Measurements from ENCODE around the gene KMT5B. TPM values are rescaled to one million over a fixed set of nuclear protein-coding genes. Genes with fewer than 3 reads are reported as not detected.

Gene KMT5B
- total RNA-seq, 1 donor from 2014 or later = 27.9 TPM

DNA sequence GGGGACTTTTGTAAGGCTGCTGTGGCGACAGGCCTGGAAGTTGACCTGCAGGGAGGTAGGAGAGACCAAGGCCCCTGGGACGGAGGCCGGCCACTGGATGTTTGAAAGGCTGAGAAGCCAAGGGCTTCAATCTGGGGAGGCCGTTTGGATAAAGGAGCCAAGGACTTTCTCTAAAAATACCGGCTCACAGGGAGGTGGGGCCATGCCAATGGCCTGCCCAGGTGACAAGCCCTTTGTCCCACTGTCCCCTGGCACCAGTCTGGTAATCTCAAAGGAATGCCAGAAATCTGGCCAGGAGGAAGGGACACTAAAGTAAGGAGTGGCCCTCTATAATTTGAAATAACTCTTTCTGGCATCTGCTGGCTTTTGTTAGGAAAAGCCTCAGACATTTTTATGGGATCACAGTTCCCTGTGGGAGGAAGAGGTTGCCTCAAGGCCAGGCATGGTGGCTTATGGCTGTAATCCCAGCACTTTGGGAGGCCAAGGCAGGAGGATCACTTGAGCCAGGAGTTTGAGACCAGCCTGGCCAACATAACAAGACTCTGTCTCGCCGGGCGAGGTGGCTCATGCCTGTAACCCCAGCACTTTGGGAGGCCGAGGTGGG is 90.1 kb downstream of the KMT5B start:
- no peak for DNase-seq (ENCODE audit: extremely low read depth, low read depth, low spot score)

DNA sequence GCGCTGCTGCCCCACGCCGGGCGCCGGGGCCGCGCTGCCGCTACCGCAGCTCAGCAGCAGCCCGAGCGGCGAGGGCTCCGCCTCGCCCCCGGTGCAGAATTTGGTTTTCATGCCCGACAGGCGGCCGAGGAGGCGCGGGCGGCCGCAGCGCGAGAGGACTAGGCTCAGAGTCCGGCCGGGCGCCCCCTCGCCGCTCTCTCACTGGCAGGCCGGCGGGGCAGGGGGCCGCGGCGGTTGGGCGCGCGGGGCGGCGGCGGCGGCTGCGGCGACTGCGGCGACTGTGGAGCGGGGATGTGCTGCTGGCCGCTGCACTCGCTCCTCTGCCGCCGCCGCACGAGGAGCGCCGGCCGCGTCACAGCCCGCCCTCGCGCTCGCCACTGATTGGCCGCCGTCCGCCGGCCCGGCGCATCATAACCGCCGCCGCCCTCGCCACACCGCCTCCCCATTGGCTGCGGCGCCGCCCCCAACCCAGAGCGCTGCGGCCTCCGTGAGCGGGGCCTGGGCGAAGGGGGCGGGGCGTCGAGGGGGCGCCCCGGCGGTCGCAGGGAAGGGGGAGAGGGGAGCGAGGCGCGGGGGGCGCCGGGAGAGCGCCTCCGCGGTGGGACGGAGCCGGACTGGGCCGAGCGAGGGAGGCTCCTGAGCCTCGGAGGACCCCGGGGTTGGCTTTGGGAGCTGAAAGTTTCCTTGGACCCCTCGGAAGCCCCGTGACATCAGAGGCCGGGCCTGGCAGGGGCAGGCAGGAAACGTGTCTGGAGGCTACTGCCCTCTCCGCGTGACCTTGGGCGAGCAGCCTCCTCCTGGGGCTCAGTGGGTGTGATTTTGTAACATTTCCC is 91.8 kb downstream of the KMT5B start, which contains the start of gene CHKA:
CHKA (minus strand) TSS at position 322 of the 833 bp plus-strand sequence; CDS start at position 111, 211 bp downstream.
- DNase-seq (ENCODE audit: extremely low read depth, low read depth, low spot score) = no peak

DNA sequence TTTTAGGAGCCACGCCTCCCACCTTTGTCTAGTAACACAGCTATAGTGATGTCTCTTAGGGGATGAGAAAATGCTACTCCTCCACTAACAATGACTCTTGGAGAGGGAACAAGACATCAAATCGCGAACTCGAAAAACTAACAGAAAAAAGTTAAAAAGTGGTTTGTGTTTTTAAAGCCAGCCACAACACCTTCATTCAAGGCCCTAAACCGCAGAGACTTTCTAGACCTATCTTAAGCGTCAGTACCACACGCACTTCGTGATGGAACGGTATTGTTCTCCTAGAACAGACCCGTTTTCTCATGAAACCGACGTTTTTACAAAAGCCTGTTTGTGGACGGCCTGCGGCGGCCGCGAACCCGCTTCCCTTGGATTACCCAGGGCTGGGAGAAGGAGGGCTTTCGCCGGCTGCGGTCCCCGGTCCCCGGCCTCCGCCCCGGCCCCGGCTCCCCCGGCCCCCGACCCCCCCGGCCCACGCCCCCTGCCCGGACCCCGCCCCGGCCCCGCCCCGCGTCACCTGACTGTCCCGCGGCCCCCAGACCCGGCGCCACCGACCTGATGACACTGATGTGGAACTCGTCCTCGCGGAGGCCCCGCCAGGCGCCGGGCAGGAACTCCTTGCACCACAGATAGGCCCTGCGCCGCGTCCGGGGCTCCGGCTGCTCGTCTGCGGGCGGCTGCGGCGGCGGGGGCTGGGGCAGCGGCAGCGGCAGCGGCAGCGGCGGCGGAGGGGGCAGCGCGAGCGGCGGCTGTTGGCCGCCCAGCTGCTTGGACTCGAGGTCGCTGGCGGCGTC is 92.6 kb downstream of the KMT5B start:
- DNase-seq (ENCODE audit: extremely low read depth, low read depth, low spot score) = no peak

- no peak for DNase-seq (ENCODE audit: extremely low read depth, low read depth, low spot score)
Measured at GRCh38 chr11:68118706-68119448, 94.2 kb downstream of the KMT5B start.

- DNase-seq (ENCODE audit: extremely low read depth, low read depth, low spot score) = no peak
Measured at GRCh38 chr11:68117853-68118470, 95.1 kb downstream of the KMT5B start.

DNA sequence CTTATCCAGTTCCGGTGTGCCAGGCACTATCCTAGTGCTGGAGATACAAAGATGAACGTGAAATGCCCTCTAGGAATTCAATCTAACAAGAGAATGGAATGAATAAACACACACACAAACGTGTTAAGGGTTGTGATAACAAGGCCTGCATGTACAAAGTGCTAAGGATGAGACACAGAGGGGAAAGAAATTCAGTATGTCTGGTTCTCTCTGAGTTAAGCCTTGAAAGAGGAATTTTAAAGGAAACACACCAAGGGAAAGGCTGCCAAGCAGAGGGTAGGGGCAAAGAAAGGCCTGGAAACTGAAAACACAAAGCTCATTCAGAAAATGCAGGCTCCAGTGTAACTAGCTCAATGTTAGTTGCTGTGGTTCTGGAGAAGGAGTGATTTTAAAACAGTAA is 96.1 kb downstream of the KMT5B start:
- no peak for DNase-seq (ENCODE audit: extremely low read depth, low read depth, low spot score)

GRCh38 chr11:68116126-68116525 is 97.0 kb downstream of the KMT5B start:
- DNase-seq (ENCODE audit: extremely low read depth, low read depth, low spot score) = no peak

GRCh38 chr11:68115285-68115684 is 97.8 kb downstream of the KMT5B start:
- no peak for DNase-seq (ENCODE audit: extremely low read depth, low read depth, low spot score)

DNA sequence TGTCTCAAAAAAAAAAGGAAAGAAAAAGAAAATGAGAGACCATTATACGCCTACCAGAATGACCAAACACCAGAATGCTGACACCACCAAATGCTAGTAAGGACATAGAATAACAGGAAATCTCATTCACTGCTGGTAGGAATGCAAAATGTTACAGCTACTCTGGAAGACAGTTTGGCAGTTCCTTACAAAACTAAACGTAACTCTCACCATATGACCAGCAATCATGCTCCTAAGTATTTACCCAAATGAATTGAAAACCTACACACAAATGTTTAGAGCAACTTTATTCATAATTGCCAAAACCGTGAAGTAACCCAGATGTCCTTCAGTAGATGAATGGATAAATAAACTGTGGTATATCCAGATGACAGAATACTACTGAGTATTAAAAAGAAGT is 99.1 kb downstream of the KMT5B start:
- no peak for DNase-seq (ENCODE audit: extremely low read depth, low read depth, low spot score)

GRCh38 chr11:68107689-68108088 is 105.4 kb downstream of the KMT5B start:
- DNase-seq (ENCODE audit: extremely low read depth, low read depth, low spot score) = no peak

DNA sequence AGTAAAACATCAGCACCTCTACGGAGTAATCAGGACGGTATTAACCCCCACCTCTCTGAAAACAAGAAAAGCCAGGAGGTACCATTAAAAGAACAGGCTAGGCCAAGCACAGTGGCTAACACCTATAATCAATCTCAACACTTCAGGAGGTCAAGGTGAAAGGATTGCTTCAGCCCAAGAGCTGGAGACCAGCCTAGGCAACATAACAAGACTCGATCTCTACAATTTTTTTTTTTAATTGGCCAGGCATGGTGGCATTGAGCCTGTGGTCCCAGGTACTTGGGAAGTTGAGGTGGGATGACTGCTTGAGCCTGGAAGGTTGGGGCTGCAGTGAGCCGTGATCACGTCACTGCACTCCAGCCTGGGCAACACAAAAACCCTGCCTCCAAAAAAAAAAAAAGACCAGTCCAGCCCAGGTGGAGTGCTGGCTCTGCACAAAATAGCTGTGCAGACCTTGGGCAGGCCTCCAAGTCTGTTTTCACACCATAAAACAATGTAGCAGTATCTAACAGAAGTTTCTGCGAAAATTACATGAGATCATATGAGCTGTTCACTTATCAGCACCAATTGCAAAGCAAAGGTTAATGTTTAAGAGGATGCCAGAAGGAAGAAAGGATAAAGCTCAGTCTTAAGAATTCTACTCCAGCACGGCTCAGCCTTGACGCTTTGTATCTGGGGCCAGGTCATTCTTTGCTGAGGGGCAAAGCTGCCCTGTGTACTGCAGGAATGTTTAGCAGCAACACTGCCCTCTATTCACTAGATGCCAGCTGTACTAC is 106.7 kb downstream of the KMT5B start:
- DNase-seq (ENCODE audit: extremely low read depth, low read depth, low spot score) = no peak

Other genes starting within 250 kb of the KMT5B start
- 20.0 and 30.4 TPM in 2 replicates for gene UNC93B1, start 209.2 kb downstream of the KMT5B start, total RNA-seq
- 2.2 and 2.9 TPM in 2 replicates for gene ALDH3B1, start 203.0 kb downstream of the KMT5B start, total RNA-seq
- 197 and 240 TPM in 2 replicates for gene NDUFS8, start 182.6 kb downstream of the KMT5B start, total RNA-seq
- gene TCIRG1, start 174.3 kb downstream of the KMT5B start, total RNA-seq = 118 and 168 TPM in 2 replicates
- gene CHKA, start 91.9 kb downstream of the KMT5B start, total RNA-seq = 31.0 and 45.6 TPM in 2 replicates
- 27.2 and 34.8 TPM in 2 replicates for gene C11orf24, start 58.7 kb upstream of the KMT5B start, total RNA-seq
- gene LRP5, start 99.3 kb upstream of the KMT5B start, total RNA-seq = 39.3 and 72.2 TPM in 2 replicates
- 80.6 and 86.6 TPM in 2 replicates for gene PPP6R3, start 247.5 kb upstream of the KMT5B start, total RNA-seq

Measured in glomerular endothelial cell (primary cell).